HFFc6 (cell line): ENCODE data around the gene POTEF. TPM values are rescaled to one million over a fixed set of nuclear protein-coding genes. Genes with fewer than 3 reads are reported as not detected.
"Not testable (repeated sequence)": the region's sequence is repeated elsewhere in the genome, so short reads cannot be mapped to it uniquely, and the experiment has no call there.

Source experiments
- DNase-seq: peaks from one replicate; pipeline ENCODE4 v3.0.0-alpha.2; 2018
- H3K27ac Mint-ChIP-seq: 2 replicates; pipeline ENCODE4 v1.8.0; 2020; ENCODE audit warnings: mild to moderate bottlenecking, mixed read lengths
- H3K27me3 Mint-ChIP-seq: 2 replicates; pipeline ENCODE4 v1.8.0; 2021; ENCODE audit warnings: mild to moderate bottlenecking, moderate library complexity, mixed read lengths; ENCODE audit not compliant: insufficient read depth
- H3K36me3 Mint-ChIP-seq: 2 replicates; pipeline ENCODE4 v1.8.0; 2021; ENCODE audit warnings: low read depth, mixed read lengths
- H3K4me1 Mint-ChIP-seq: 2 replicates; pipeline ENCODE4 v1.8.0; 2020; ENCODE audit warnings: low read depth, mixed read lengths
- H3K4me3 Mint-ChIP-seq: 2 replicates; pipeline ENCODE4 v1.8.0; 2020; ENCODE audit warnings: mild to moderate bottlenecking, moderate library complexity, mixed read lengths
- H3K9me3 Mint-ChIP-seq: 2 replicates; pipeline ENCODE4 v1.8.0; 2020; ENCODE audit warnings: mild to moderate bottlenecking, mixed read lengths
- total RNA-seq, 6 experiments: library from RNA; stranded (reverse); fragmentation: NEBNext Ultra II Directional; extraction: Animal tissue kit (Norgen Biotek cat#: 25700); gene quantifications; 2 replicates in 1 of 6; 3 replicates in 5 of 6; pipeline ENCODE4 v1.2.3, GENCODE V29; 2021
- TF ChIP-seq, protein P1 (sequence below): fragments of 200-600 bp; sonication (generic); IDR thresholded peaks from 2 replicates; pipeline ENCODE4 v1.5.0; 2021; ENCODE audit warnings: antibody characterized with exemption, mild to moderate bottlenecking

POTEF gene
- total RNA-seq, 6 experiments from 2014 or later: not detected

GRCh38 chr2:130160131-130160530 lies 31.1 kb upstream of the POTEF start:
- H3K9me3 Mint-ChIP-seq: no peaks in the 10 kb centered on the region
- no peak overlapping the region for H3K4me3 Mint-ChIP-seq
- no peaks in the 10 kb centered on the region for H3K27me3 Mint-ChIP-seq
- no peak for DNase-seq
- no peaks in the 10 kb centered on the region for H3K4me1 Mint-ChIP-seq
- TF ChIP-seq, protein P1, sequence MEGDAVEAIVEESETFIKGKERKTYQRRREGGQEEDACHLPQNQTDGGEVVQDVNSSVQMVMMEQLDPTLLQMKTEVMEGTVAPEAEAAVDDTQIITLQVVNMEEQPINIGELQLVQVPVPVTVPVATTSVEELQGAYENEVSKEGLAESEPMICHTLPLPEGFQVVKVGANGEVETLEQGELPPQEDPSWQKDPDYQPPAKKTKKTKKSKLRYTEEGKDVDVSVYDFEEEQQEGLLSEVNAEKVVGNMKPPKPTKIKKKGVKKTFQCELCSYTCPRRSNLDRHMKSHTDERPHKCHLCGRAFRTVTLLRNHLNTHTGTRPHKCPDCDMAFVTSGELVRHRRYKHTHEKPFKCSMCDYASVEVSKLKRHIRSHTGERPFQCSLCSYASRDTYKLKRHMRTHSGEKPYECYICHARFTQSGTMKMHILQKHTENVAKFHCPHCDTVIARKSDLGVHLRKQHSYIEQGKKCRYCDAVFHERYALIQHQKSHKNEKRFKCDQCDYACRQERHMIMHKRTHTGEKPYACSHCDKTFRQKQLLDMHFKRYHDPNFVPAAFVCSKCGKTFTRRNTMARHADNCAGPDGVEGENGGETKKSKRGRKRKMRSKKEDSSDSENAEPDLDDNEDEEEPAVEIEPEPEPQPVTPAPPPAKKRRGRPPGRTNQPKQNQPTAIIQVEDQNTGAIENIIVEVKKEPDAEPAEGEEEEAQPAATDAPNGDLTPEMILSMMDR: no peak
- H3K36me3 Mint-ChIP-seq: peaks cover 5% of the 10 kb centered on the region; the same call in 1 of the 2 replicates
- H3K27ac Mint-ChIP-seq: peak overlapping the region; percentile 29; the same call in 1 of the 2 replicates

- DNase-seq, H3K36me3 Mint-ChIP-seq, H3K9me3 Mint-ChIP-seq, H3K4me3 Mint-ChIP-seq, H3K27ac Mint-ChIP-seq, H3K4me1 Mint-ChIP-seq, H3K27me3 Mint-ChIP-seq: not testable (repeated sequence)
Observed at GRCh38 chr2:130159376-130159775, 30.4 kb upstream of the POTEF start.

DNA sequence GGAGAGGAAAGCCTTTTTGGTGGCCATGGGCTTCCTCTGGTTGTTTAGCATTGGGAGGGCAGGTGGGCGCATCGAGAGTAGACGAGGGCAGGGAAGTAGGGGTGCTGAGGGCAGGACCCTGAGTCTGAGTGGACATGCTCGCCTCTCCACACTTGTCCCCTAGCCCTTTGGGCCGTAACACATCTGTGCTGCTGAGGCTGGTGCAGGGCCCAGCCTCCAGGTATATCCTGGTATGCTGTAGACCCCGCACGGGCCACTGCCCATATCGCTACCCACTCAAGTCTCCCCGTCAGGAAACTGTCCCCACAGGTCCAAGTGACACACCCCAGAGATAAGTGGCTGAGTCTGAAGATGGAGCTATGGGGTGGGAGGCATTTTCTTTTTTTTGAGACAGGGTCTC lies 29.6 kb upstream of the POTEF start:
- no peak overlapping the region for H3K4me3 Mint-ChIP-seq

DNA sequence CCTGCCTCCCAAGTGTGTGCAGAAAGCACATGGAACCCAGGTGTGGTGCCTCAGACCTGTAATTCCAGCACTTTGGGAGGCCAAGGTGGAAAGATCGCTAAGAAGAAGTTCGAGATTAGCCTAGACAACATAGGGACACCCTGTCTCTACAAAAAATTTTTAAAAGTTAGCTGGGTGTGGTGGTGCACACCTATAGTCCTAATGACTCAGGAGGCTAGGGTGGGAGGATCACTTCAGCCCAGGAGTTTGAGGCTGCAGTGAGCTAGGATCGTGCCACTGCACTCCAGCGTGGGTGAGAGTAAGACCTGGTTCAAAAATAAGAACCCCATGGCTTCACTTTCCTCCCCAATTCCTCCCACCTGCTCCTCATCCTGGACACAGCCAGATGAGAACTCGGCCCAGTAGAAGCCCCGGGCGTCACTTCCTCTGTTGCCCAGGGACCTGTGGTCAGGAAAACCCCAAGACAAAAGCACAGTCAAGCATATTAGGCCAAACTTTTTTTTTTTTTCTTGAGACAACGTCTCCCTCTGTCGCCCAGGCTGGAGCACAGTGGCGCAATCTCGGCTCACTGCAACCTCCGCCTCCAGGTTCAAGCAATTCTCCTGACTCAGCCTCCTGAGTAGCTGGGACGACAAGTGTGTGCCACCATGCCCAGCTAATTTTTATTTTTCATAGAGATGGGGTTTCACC lies 28.9 kb upstream of the POTEF start:
- H3K9me3 Mint-ChIP-seq, DNase-seq, H3K27ac Mint-ChIP-seq, H3K27me3 Mint-ChIP-seq, H3K4me3 Mint-ChIP-seq, H3K4me1 Mint-ChIP-seq, H3K36me3 Mint-ChIP-seq: not testable (repeated sequence)

More for the DNA sequence above, 29.6 kb upstream of the POTEF start:
- Mint-ChIP-seq H3K4me1 (no peaks in the 10 kb centered on the region), H3K36me3 (no peaks in the 10 kb centered on the region), H3K27me3 (no peaks in the 10 kb centered on the region), H3K27ac (no peak overlapping the region), H3K9me3 (no peaks in the 10 kb centered on the region)
- no peak for DNase-seq
- TF ChIP-seq, protein P1: no peak

DNA sequence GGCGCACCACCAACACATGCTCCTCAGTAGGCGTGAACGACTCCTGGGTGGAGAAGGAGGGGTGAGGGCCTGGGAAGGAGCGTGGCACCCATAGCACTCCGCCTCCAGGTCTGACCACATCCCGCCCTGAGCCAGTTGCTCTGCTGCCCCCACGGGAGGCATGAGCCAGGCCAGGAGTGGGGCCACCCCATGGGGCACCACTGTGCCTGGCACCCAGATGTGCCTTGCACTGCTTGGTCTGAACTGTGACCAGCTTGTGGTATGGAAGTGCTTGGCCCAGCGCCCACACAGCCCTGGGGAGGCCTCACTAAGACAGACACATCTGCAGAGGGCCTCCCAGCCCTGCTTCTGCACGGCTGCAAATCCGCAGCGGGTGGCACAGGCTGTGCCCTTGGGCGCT lies 28.3 kb upstream of the POTEF start:
- DNase-seq, H3K4me1 Mint-ChIP-seq, H3K9me3 Mint-ChIP-seq, H3K4me3 Mint-ChIP-seq, H3K27me3 Mint-ChIP-seq, H3K27ac Mint-ChIP-seq, H3K36me3 Mint-ChIP-seq: not testable (repeated sequence)

DNA sequence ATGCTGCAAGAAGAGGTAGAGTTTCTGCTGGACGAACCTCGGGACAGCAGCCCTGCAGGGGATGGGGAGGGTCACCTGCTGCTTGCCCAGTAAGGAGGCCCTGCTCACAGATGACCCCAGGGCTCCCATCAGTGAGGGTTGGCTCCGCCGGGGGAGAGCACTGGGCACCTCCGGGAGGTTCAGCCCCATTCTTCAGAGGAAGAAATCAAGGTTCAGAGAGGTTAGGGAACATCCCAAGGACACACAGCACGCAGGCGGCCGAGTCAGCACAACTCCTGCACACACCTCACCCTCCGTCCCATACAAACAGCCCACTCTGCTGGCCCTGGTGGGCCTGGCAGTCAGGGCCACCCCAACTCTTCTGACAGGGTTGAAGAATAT lies 27.6 kb upstream of the POTEF start:
- H3K27ac Mint-ChIP-seq: no peak overlapping the region
- no peak overlapping the region for H3K4me3 Mint-ChIP-seq
- no peak for DNase-seq
- H3K4me1 Mint-ChIP-seq: no peaks in the 10 kb centered on the region
- TF ChIP-seq, protein P1: no peak
- H3K27me3 Mint-ChIP-seq: no peaks in the 10 kb centered on the region
- no peaks in the 10 kb centered on the region for H3K36me3 Mint-ChIP-seq
- H3K9me3 Mint-ChIP-seq: no peaks in the 10 kb centered on the region

DNA sequence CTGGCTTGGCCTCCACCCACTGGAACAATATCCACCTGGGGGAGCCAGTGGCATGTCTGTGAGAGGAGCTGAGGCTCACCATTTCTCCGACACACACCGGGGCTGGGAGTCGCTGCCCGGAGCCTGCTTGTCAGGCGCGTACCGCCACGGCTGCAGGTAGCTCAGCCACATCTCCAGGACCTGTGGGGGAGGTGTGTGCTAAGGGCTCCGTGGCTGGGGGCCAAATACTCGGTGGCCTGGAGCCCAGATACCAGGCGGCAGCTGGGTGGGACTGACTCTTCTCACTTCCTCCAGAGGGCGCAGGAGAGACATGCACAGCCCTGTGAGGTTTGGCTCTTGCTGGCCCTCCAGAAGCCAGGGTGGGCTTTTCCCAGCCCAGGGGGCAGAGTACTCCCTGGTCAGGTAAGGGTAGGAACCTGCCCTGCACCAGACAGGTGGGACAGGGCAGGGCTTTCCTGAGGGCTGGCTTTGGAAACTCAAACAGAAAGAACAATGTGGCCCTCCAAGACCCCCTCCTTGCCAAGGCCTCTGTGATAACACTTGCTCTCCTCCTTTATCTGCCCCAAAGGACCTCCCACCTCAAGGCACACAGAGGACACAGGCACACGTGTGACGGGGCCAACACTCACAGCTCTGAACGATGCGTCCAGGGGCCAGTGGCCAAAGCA lies 27.1 kb upstream of the POTEF start:
- not testable (repeated sequence) for H3K4me3 Mint-ChIP-seq, H3K27ac Mint-ChIP-seq, H3K9me3 Mint-ChIP-seq, H3K4me1 Mint-ChIP-seq, H3K36me3 Mint-ChIP-seq, H3K27me3 Mint-ChIP-seq
- TF ChIP-seq, protein P1: peak; percentile 75
- peak; percentile 40 for DNase-seq
